Mucosa of rectum (tissue), 2 donors: ENCODE measurements around the gene MMP15.
A peak's percentile ranks its signal among the peaks of the same experiment; 100 is the strongest.

ENCODE experiments used
- H3K27ac ChIP-seq, 2 donors: one replicate each; pipeline ENCODE4 v1.7.0; 2013; ENCODE audit warnings: inconsistent platforms in 2 of 2, low read depth in 2 of 2, low read length in 2 of 2
- H3K27me3 ChIP-seq, 2 donors: one replicate each; pipeline ENCODE4 v1.7.0; 2013; ENCODE audit warnings: low read length in 2 of 2; ENCODE audit not compliant: control insufficient read depth in 2 of 2, insufficient read depth in 2 of 2
- H3K36me3 ChIP-seq, 2 donors: one replicate each; pipeline ENCODE4 v1.7.0; 2013; ENCODE audit warnings: low read length in 2 of 2; ENCODE audit not compliant: control insufficient read depth in 2 of 2, insufficient read depth in 2 of 2
- H3K4me1 ChIP-seq, 2 donors: one replicate each; pipeline ENCODE4 v1.7.0; 2013; ENCODE audit warnings: low read length in 2 of 2, mild to moderate bottlenecking in 1 of 2; ENCODE audit not compliant: control insufficient read depth in 2 of 2, insufficient read depth in 2 of 2
- H3K4me3 ChIP-seq, 2 donors: one replicate each; pipeline ENCODE4 v1.7.0; 2013; ENCODE audit warnings: low read length in 2 of 2
- H3K9ac ChIP-seq, 2 donors: one replicate each; pipeline ENCODE4 v1.7.0; 2013; ENCODE audit warnings: low read length in 2 of 2, low read depth in 1 of 2, mild to moderate bottlenecking in 1 of 2
- H3K9me3 ChIP-seq, 2 donors: one replicate each; pipeline ENCODE4 v1.7.0; 2013; ENCODE audit warnings: low read length in 2 of 2; ENCODE audit not compliant: control insufficient read depth in 2 of 2
- donor health status: healthy.
- donor health status: Normal muscosa, but diverticular disease.

The MMP15 gene

DNA sequence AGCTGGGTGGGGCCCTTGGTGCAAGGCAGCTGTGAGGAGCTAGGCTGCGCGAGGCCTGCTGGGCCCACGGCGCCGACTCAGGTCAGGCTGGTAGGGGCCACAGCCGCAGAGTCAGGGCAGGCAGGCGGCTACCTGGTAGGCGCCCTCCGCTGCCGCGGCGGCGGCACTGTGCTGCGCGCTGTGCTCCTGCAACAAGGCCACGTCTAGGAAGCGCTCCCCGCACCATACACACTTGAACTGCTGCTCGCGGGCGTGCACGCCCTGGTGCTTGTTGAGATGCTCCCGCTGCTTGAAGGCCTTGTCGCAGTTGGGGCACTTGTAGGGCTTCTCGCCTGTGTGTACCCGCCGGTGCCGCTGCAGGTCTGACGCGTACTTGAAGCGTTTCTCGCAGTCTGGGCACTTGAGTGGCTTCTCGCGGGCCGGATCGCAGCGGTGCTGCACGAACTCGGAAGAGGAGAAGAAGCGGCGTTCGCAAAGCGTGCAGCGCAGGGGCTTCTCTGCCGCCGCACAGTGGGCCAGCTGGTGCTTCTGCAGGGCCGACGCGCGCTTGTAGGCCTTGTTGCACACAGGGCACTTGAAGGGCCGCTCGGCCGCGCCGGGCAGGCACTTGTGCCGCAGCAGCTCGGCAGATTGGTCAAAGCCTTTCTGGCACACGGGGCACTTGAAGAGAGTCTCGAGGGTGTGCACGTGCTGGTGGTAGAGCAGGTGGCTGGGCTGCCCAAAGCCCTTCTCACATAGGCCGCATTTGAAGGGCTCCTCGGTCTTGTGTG, 29.0 kb upstream of the MMP15 start:
- Histone ChIP-seq H3K27me3 (no peaks in the 10 kb centered on the region), H3K9me3 (no peaks in the 10 kb centered on the region), H3K9ac (no peak overlapping the region), H3K4me1 (peaks cover 10 to 11% of the 10 kb centered on the region in 2 donors), H3K4me3 (no peak overlapping the region), H3K27ac (no peak overlapping the region), H3K36me3 (peaks cover 15 to 23% of the 10 kb centered on the region in 2 donors)

GRCh38 chr16:57997176-57997527, 28.4 kb upstream of the MMP15 start:
- H3K27ac ChIP-seq = no peak overlapping the region
- H3K9me3 ChIP-seq = no peaks in the 10 kb centered on the region
- peaks cover 10 to 16% of the 10 kb centered on the region in 2 donors for H3K4me1 ChIP-seq
- no peak overlapping the region for H3K4me3 ChIP-seq
- H3K27me3 ChIP-seq = no peaks in the 10 kb centered on the region
- H3K36me3 ChIP-seq = peaks cover 15 to 23% of the 10 kb centered on the region in 2 donors
- no peak overlapping the region for H3K9ac ChIP-seq

DNA sequence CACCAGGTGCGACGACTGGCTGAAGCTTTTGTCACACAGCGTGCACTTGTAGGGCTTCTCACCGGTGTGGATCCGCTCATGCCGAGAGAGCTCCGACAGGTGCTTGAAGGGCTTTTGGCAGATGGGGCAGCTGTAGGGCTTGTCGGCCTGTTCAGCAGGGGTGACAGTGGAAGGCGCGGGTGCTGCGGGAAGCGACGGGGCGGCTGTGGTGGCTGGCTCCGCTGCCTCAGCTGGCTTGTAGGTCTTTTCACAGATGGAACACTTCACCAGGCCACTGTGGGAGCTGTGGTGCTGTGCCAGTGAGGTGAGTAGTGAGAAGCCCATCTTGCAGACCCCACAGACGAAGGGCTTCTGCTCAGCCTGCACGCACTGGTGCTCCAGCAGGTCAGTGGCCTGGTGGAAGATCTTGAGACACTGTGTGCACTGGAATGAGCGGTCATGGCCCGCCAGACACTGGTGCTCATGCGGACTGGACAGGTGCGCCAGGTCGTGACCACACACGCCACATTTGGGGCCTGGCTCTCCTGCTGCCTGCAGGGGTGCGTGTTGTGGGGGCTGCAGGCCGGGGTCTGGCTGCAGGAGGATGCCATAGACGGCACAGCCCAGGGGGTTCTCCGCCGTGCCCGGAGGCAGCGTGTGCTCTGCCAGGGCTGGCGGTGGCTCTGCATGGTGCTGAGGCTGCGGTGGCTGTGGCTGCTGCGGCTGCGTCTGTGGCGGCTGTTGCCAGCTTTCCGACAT, 27.9 kb upstream of the MMP15 start:
- H3K4me1 ChIP-seq = peaks cover 10 to 16% of the 10 kb centered on the region in 2 donors
- H3K27ac ChIP-seq = no peak overlapping the region
- no peaks in the 10 kb centered on the region for H3K27me3 ChIP-seq
- H3K36me3 ChIP-seq = peaks cover 15 to 23% of the 10 kb centered on the region in 2 donors
- no peak overlapping the region for H3K9ac ChIP-seq
- H3K9me3 ChIP-seq = no peaks in the 10 kb centered on the region
- H3K4me3 ChIP-seq = no peak overlapping the region

DNA sequence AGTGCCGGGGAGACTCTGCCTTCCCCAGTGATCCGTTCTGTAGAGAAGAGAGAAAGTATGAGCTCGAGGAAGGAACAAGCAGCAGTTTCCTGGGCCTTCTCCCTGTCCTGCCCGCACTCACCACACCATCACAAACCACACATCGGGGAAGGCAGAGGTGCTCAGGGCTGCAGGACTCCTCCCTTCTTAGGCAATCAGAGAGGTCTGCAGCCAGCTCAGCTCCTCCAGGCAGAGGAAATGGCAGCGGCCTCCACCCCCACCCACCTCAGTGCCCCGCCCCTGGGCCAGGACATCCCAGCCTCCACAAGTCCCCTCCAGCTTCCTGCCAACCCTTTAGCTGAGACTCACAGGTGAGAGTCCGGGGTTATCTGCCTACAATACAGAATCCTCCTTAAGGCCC, 27.1 kb upstream of the MMP15 start:
- Histone ChIP-seq H3K4me1 (peaks cover 10 to 16% of the 10 kb centered on the region in 2 donors), H3K27me3 (no peaks in the 10 kb centered on the region), H3K4me3 (no peak overlapping the region), H3K9ac (no peak overlapping the region), H3K27ac (no peak overlapping the region), H3K9me3 (no peaks in the 10 kb centered on the region), H3K36me3 (peaks cover 15 to 23% of the 10 kb centered on the region in 2 donors)

DNA sequence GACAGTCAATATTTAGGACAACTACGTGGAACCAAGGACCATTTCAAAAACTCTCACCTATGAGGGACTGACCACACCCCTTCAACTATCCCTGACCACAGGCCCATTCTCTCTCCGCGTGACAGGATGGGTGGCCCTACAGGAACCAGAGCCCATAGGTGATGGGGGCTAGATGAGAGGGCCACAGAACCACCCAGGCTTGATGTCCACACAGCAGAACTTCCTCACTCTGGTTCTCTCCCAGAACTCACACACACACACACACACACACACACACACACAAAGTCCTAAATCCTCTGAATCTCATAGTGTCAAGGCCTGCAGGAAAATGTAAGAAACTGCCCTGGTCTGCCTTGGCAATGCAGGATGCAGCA, 26.6 kb upstream of the MMP15 start:
- no peak overlapping the region for H3K27ac ChIP-seq
- no peaks in the 10 kb centered on the region for H3K9me3 ChIP-seq
- H3K9ac ChIP-seq = peak overlapping the region in 1 of 2 donors; percentile 69
- peaks cover 10 to 16% of the 10 kb centered on the region in 2 donors for H3K4me1 ChIP-seq
- H3K27me3 ChIP-seq = no peaks in the 10 kb centered on the region
- peaks cover 12 to 23% of the 10 kb centered on the region in 2 donors for H3K36me3 ChIP-seq
- peak overlapping the region; percentile 17 to 75 for H3K4me3 ChIP-seq

GRCh38 chr16:57999366-57999970, 26.1 kb upstream of the MMP15 start:
- H3K4me1 ChIP-seq = peaks cover 10 to 16% of the 10 kb centered on the region in 2 donors
- peaks cover 12 to 23% of the 10 kb centered on the region in 2 donors for H3K36me3 ChIP-seq
- H3K27me3 ChIP-seq = no peaks in the 10 kb centered on the region

GRCh38 chr16:57999971-58000705, 25.4 kb upstream of the MMP15 start, which contains the start of gene ZNF319:
ZNF319 (minus strand) TSS chr16:58000672; CDS start chr16:57998265, 2,407 bp downstream.
- peak within 1 kb of the TSS; percentile 81 to 83 for H3K9ac ChIP-seq
- H3K27me3 ChIP-seq = no peaks in the 10 kb centered on the region
- H3K36me3 ChIP-seq = peaks cover 15 to 23% of the 10 kb centered on the region in 2 donors
- H3K9me3 ChIP-seq = no peaks in the 10 kb centered on the region
- H3K4me3 ChIP-seq = peak within 1 kb of the TSS; percentile 80 to 89
- H3K27ac ChIP-seq = peak within 1 kb of the TSS; percentile 67 to 92
- H3K4me1 ChIP-seq = peaks cover 10 to 16% of the 10 kb centered on the region in 2 donors

More at GRCh38 chr16:57999366-57999970, 26.1 kb upstream of the MMP15 start:
- peak overlapping the region; percentile 68 to 69 for H3K9ac ChIP-seq
- peak overlapping the region; percentile 59 to 75 for H3K4me3 ChIP-seq
- no peaks in the 10 kb centered on the region for H3K9me3 ChIP-seq
- H3K27ac ChIP-seq = peak overlapping the region; percentile 23 to 72

- no peaks in the 10 kb centered on the region for H3K9me3 ChIP-seq
- peak within 1 kb of the TSS; percentile 81 to 83 for H3K9ac ChIP-seq
- peak within 1 kb of the TSS; percentile 67 to 92 for H3K27ac ChIP-seq
- peak within 1 kb of the TSS; percentile 80 to 89 for H3K4me3 ChIP-seq
- H3K36me3 ChIP-seq = peaks cover 15 to 20% of the 10 kb centered on the region in 2 donors
- H3K4me1 ChIP-seq = peaks cover 10 to 16% of the 10 kb centered on the region in 2 donors
- no peaks in the 10 kb centered on the region for H3K27me3 ChIP-seq
Observed at GRCh38 chr16:58000706-58001676, 24.6 kb upstream of the MMP15 start, which contains the start of gene USB1. USB1 (plus strand) TSS chr16:58001407; CDS start chr16:58001484, 77 bp downstream.
